Suppressor macrophage treated with lipopolysaccharide for 4 hours (primary cell): Measurements from ENCODE around the gene BRCA1.

ENCODE experiments used
- DNase-seq: peaks from one replicate; pipeline ENCODE4 v3.0.0-alpha.2; 2020

Gene BRCA1

DNA sequence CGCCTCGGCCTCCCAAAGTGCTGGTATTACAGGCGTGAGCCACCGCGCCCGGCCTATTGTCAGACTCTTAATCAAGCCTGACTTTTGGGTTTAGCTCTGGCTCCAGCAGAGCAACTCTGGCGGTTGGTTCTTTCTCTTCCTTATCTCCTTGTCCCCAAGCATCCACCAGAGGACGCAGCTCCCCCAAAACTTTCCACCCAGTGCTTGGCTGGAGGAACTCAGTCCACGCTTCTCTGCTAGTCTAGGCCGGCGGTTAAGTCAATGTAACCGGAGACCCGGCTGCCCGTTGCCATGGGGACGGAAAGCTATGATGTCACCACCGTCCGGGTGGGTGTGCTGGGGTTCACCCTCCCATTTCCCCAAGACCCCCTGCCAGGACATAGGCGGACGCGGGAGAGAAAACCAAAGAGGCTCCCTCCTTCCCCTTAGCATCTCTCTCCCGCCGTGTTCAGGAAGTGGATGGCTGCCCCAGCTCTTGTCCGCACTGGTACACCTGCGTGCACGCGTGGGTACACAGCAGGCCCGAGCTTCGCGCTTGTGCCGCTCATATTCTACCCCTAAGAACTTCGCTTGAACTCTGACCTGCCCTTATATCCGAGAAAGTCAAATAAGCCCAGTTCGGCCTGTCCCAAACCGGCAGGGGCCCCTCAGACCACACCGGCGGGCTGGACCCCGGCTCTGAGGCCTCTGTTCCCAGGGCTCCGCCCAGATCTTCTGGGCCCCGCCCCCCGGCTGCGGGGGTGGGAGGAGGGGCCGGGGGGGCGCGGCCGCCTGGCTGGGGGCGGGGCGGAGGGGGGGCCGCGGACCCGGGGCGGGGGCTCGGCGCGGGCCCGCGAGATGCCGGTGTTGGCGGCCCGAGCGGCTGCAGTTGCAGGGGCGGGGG is 100.5 kb downstream of the BRCA1 start, which contains the start of gene RND2:
Gene RND2, plus strand, starts transcription at position 825 of the 883 bp plus-strand sequence. CDS start 117 bp downstream, outside the sequence.
- DNase-seq: peak; percentile 85

- peak; percentile 87 for DNase-seq
Measured at GRCh38 chr17:43021741-43022512, 103.2 kb downstream of the BRCA1 start, which contains the start of gene VAT1. VAT1 (minus strand) TSS chr17:43022385; CDS start chr17:43022322, 63 bp downstream.

GRCh38 chr17:43020789-43021740 is 104.1 kb downstream of the BRCA1 start:
- peak; percentile 83 for DNase-seq

GRCh38 chr17:43020030-43020621 is 105.0 kb downstream of the BRCA1 start:
- no peak for DNase-seq

DNA sequence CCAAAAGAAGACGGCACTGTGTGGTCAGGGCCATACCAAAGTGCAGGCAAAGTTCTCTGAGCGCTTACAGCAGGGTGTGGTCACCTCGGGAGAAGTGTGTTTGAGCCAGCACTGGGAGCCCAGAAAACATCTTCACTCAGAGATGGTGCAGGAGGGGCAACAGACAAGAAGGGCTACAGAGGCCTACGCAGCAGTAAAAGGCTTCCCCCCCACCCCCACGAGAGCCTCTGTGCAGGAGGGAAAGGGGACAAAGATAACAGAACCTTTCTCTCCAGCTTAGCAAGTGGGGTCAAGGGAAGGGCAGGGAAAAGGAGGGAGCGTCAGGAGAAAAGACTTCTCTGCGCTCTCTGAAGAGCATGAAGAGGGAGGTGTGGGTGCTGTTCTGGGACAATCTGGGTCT is 105.7 kb downstream of the BRCA1 start:
- DNase-seq: no peak

DNA sequence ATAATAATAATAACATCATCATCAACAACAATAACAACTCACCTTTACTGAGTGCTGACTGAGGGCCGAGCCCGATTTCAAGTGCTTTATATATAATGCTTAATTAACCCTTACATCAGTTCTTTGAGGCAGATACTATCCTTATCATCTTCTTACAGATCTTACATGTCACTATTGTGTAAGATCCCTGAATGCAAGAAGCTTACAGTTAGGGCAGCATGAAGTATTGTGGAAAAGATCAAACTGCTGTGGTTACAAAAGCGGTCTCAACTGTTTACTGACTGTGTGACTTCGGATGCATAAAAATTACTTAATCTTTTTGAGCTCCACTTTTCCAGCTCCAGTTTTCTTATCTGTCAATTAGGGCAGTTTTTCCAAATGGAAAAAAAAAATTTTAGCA is 106.2 kb downstream of the BRCA1 start:
- DNase-seq: peak; percentile 48

GRCh38 chr17:43018008-43018853 is 106.9 kb downstream of the BRCA1 start:
- DNase-seq: peak; percentile 43

- DNase-seq: no peak
Measured at GRCh38 chr17:43016216-43016615, 108.9 kb downstream of the BRCA1 start.

GRCh38 chr17:43015579-43015978 is 109.6 kb downstream of the BRCA1 start:
- no peak for DNase-seq

GRCh38 chr17:43014649-43015542 is 110.3 kb downstream of the BRCA1 start:
- no peak for DNase-seq

- no peak for DNase-seq
Measured at GRCh38 chr17:43014020-43014648, 111.0 kb downstream of the BRCA1 start.

DNA sequence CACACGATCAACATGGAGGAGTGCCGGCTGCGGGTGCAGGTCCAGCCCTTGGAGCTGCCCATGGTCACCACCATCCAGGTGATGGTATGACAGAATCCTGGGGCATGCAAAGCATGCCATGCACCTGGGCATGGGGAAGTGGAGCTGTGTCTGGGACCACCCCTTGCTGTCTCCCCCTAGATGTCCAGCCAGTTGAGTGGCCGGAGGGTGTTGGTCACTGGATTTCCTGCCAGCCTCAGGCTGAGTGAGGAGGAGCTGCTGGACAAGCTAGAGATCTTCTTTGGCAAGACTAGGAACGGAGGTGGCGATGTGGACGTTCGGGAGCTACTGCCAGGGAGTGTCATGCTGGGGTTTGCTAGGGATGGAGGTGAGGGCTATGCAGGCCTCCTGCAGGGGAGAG is 111.9 kb downstream of the BRCA1 start:
- no peak for DNase-seq

GRCh38 chr17:43011728-43012472 is 113.3 kb downstream of the BRCA1 start:
- no peak for DNase-seq

GRCh38 chr17:43010667-43011308 is 114.4 kb downstream of the BRCA1 start:
- DNase-seq: no peak

- DNase-seq: peak; percentile 94
Measured at GRCh38 chr17:43006639-43007551, 118.3 kb downstream of the BRCA1 start, which contains the start of gene IFI35. IFI35 (plus strand) TSS chr17:43006784; CDS start chr17:43006948, 164 bp downstream.

- DNase-seq: no peak
Measured at GRCh38 chr17:43003542-43004172, 121.5 kb downstream of the BRCA1 start.
